ENCODE data around the gene CAAP1. TPM values are rescaled to one million over a fixed set of nuclear protein-coding genes. Genes with fewer than 3 reads are reported as not detected.
A peak's percentile ranks its signal among the peaks of the same experiment; 100 is the strongest.

Gene CAAP1
- total and polyA plus RNA-seq, 2 of the 13 experiments (the other 11 are each of a cell fraction or from before 2014, with no cell fraction given): 10.9 to 40.2 TPM

GRCh38 chr9:26807161-26807560 lies 85.4 kb downstream of the CAAP1 start:
- H3K9me3 ChIP-seq (ENCODE audit: low read length): no peaks in the 10 kb centered on the region
- H3K27me3 ChIP-seq (ENCODE audit: control insufficient read depth in 1 of 2, insufficient read depth in 2 of 2, low read length in 2 of 2): no peaks in the 10 kb centered on the region
- TF ChIP-seq EED (CRISPR knock-in tag; IDR thresholded peaks at IDR 0.05) (no peak), SP1 (IDR thresholded peaks at IDR 0.05) (no peak), SP1 (CRISPR knock-in tag; IDR thresholded peaks at IDR 0.05) (no peak), ZNF460 (CRISPR knock-in tag; IDR thresholded peaks at IDR 0.05; ENCODE audit: borderline replicate concordance) (no peak), ZNF619 (CRISPR knock-in tag; IDR thresholded peaks at IDR 0.05) (no peak), ZZZ3 (CRISPR knock-in tag; IDR thresholded peaks at IDR 0.05; ENCODE audit: borderline replicate concordance) (no peak)
- in situ Hi-C loops (cut with HindIII; ENCODE audit: extremely low pct_ligation_motif_present, low pct_unique_long_range_greater_than_20kb): no loop called here
- H3K4me1 ChIP-seq (ENCODE audit: insufficient read depth, low read length): no peaks in the 10 kb centered on the region
- no peak overlapping the region for H3K27ac ChIP-seq (ENCODE audit: extremely low read length, insufficient read depth, low read length)
- 24% methylated on average over 5 of the region's 5 CpGs for WGBS (ENCODE audit: low lambda C conversion rate)
- intact Hi-C loops (cut with micrococcal nuclease; ENCODE audit: unreplicated experiment): no loop called here
- FAIRE-seq (no peak), ATAC-seq (no peak), DNase-seq (ENCODE audit: low spot score) (no peak)
- POLR2A ChIA-PET: no interaction called here
- no peak overlapping the region for H3K4me3 ChIP-seq (replicated peaks in 1 of 3; ENCODE audit: insufficient read depth in 1 of 3, low read depth in 2 of 3, low read length in 3 of 3)
- H3K9ac ChIP-seq (ENCODE audit: insufficient read depth, low read depth, low read length): no peak overlapping the region
- peak overlapping the region; percentile 52 for H2AFZ ChIP-seq (ENCODE audit: low read length)
- no peak overlapping the region for H3K4me2 ChIP-seq (ENCODE audit: low read depth, low read length)
- H3K36me3 ChIP-seq (replicated peaks in 1 of 2; ENCODE audit: control insufficient read depth in 1 of 2, insufficient read depth in 2 of 2, low read length in 2 of 2): no peaks in the 10 kb centered on the region
- no peaks in the 10 kb centered on the region for H3K79me2 ChIP-seq (ENCODE audit: insufficient read depth, low read length)
- CTCF ChIA-PET (ENCODE audit: low intra/inter-chr PET ratio, low total read pairs): no interaction called here
- no peaks in the 10 kb centered on the region for H4K20me1 ChIP-seq (ENCODE audit: insufficient read depth, low read length)
- no TSS peak for BruUV-seq (replicated peaks)

- no peak overlapping the region for H3K4me2 ChIP-seq (ENCODE audit: low read depth, low read length)
- no peaks in the 10 kb centered on the region for H3K9me3 ChIP-seq (ENCODE audit: low read length)
- H2AFZ ChIP-seq (ENCODE audit: low read length): no peak overlapping the region
- no peak overlapping the region for H3K4me3 ChIP-seq (replicated peaks in 1 of 3; ENCODE audit: insufficient read depth in 1 of 3, low read depth in 2 of 3, low read length in 3 of 3)
- no peaks in the 10 kb centered on the region for H3K79me2 ChIP-seq (ENCODE audit: insufficient read depth, low read length)
- 43% methylated on average over 2 of the region's 2 CpGs for whole genome bisulfite sequencing (ENCODE audit: low lambda C conversion rate)
- BruUV-seq (replicated peaks): no TSS peak
- no peaks in the 10 kb centered on the region for H3K4me1 ChIP-seq (ENCODE audit: insufficient read depth, low read length)
- CTCF ChIA-PET (ENCODE audit: low intra/inter-chr PET ratio, low total read pairs): no interaction called here
- no peaks in the 10 kb centered on the region for H3K36me3 ChIP-seq (replicated peaks in 1 of 2; ENCODE audit: control insufficient read depth in 1 of 2, insufficient read depth in 2 of 2, low read length in 2 of 2)
- no peak for FAIRE-seq
- no peak overlapping the region for H3K9ac ChIP-seq (ENCODE audit: insufficient read depth, low read depth, low read length)
- H4K20me1 ChIP-seq (ENCODE audit: insufficient read depth, low read length): no peaks in the 10 kb centered on the region
- no peaks in the 10 kb centered on the region for H3K27me3 ChIP-seq (ENCODE audit: control insufficient read depth in 1 of 2, insufficient read depth in 2 of 2, low read length in 2 of 2)
- TF ChIP-seq NFIB (CRISPR knock-in tag; IDR thresholded peaks at IDR 0.05; ENCODE audit: borderline replicate concordance) (no peak), ZNF556 (CRISPR knock-in tag; IDR thresholded peaks at IDR 0.05; ENCODE audit: borderline replicate concordance) (no peak), TEAD2 (CRISPR knock-in tag; IDR thresholded peaks at IDR 0.05) (no peak), ZNF431 (CRISPR knock-in tag; IDR thresholded peaks at IDR 0.05; ENCODE audit: borderline replicate concordance, low read depth) (no peak)
- POLR2A ChIA-PET: no interaction called here
- no peak for ATAC-seq
- in situ Hi-C loops (cut with HindIII; ENCODE audit: extremely low pct_ligation_motif_present, low pct_unique_long_range_greater_than_20kb): no loop called here
- DNase-seq (ENCODE audit: low spot score): no peak
- intact Hi-C loops (cut with micrococcal nuclease; ENCODE audit: unreplicated experiment): no loop called here
- no peak overlapping the region for H3K27ac ChIP-seq (ENCODE audit: extremely low read length, insufficient read depth, low read length)
Measured at GRCh38 chr9:26802921-26803320, 89.7 kb downstream of the CAAP1 start.
